Measurements from ENCODE around the gene TSPAN18. TPM values are rescaled to one million over a fixed set of nuclear protein-coding genes. Genes with fewer than 3 reads are reported as not detected.

Gene TSPAN18
- total RNA-seq, 1 experiment from 2014 or later: 21.3 TPM

DNA sequence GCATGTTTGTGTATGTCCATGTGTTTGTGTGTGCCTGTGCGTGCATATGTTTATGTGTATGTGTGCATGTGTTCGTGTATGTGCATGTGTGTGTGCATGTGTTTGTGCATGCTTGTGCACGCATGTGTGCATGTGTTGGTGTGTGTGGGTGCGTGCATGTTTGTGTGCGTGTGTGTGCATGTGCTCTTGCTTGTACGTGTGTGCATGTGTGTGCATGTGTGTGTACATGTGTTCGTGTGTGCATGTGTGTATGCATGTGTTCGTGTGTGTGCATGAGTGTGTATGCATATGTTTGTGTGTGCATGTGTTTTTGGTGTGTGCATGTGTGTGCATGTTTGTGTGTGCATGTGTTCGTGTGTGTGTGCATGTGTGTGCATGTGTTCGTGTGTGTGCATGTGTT, 63.4 kb downstream of the TSPAN18 start:
- DNase-seq (ENCODE audit: low read depth, low spot score) (no peak), ATAC-seq (no peak)
- Histone ChIP-seq H3K4me1 (ENCODE audit: control insufficient read depth, insufficient read depth, low read length) (no peaks in the 10 kb centered on the region; the same call in 1 of the 2 replicates), H3K36me3 (ENCODE audit: control insufficient read depth, insufficient read depth, low read length) (no peaks in the 10 kb centered on the region), H3K27me3 (ENCODE audit: control insufficient read depth, insufficient read depth, low read length) (no peaks in the 10 kb centered on the region), H3K27ac (ENCODE audit: low read length) (no peak overlapping the region), H3K4me3 (ENCODE audit: low read depth in 2 of 2, low read length in 2 of 2) (no peak overlapping the region), H3K9me3 (ENCODE audit: control insufficient read depth, insufficient read depth, low read depth, low read length) (no peaks in the 10 kb centered on the region)
- TF ChIP-seq, protein P1, sequence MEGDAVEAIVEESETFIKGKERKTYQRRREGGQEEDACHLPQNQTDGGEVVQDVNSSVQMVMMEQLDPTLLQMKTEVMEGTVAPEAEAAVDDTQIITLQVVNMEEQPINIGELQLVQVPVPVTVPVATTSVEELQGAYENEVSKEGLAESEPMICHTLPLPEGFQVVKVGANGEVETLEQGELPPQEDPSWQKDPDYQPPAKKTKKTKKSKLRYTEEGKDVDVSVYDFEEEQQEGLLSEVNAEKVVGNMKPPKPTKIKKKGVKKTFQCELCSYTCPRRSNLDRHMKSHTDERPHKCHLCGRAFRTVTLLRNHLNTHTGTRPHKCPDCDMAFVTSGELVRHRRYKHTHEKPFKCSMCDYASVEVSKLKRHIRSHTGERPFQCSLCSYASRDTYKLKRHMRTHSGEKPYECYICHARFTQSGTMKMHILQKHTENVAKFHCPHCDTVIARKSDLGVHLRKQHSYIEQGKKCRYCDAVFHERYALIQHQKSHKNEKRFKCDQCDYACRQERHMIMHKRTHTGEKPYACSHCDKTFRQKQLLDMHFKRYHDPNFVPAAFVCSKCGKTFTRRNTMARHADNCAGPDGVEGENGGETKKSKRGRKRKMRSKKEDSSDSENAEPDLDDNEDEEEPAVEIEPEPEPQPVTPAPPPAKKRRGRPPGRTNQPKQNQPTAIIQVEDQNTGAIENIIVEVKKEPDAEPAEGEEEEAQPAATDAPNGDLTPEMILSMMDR (IDR thresholded peaks at IDR 0.05): no peak
- TF ChIP-seq SIN3A (IDR thresholded peaks at IDR 0.05; ENCODE audit: borderline replicate concordance, insufficient read depth, low read depth, low read length) (no peak), TCF7L2 (IDR thresholded peaks at IDR 0.05; ENCODE audit: low read depth, low read length) (no peak), POLR2AphosphoS5 (IDR thresholded peaks at IDR 0.05; ENCODE audit: low read depth, low read length) (no peak)
- TF ChIP-seq, protein P2, sequence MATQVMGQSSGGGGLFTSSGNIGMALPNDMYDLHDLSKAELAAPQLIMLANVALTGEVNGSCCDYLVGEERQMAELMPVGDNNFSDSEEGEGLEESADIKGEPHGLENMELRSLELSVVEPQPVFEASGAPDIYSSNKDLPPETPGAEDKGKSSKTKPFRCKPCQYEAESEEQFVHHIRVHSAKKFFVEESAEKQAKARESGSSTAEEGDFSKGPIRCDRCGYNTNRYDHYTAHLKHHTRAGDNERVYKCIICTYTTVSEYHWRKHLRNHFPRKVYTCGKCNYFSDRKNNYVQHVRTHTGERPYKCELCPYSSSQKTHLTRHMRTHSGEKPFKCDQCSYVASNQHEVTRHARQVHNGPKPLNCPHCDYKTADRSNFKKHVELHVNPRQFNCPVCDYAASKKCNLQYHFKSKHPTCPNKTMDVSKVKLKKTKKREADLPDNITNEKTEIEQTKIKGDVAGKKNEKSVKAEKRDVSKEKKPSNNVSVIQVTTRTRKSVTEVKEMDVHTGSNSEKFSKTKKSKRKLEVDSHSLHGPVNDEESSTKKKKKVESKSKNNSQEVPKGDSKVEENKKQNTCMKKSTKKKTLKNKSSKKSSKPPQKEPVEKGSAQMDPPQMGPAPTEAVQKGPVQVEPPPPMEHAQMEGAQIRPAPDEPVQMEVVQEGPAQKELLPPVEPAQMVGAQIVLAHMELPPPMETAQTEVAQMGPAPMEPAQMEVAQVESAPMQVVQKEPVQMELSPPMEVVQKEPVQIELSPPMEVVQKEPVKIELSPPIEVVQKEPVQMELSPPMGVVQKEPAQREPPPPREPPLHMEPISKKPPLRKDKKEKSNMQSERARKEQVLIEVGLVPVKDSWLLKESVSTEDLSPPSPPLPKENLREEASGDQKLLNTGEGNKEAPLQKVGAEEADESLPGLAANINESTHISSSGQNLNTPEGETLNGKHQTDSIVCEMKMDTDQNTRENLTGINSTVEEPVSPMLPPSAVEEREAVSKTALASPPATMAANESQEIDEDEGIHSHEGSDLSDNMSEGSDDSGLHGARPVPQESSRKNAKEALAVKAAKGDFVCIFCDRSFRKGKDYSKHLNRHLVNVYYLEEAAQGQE (IDR thresholded peaks at IDR 0.05; ENCODE audit: insufficient read depth in 1 of 2, low read depth in 2 of 2, low read length in 1 of 2): no peak
- BruUV-seq (replicated peaks): no TSS peak
- intact Hi-C loops (cut with micrococcal nuclease; ENCODE audit: unreplicated experiment): no loop called here
- in situ Hi-C loops (cut with HindIII; ENCODE audit: low pct_unique_long_range_greater_than_20kb, low sequenced_read_pairs): no loop called here
- ChIA-PET POLR2A (no interaction called here), CTCF (no interaction called here)

DNA sequence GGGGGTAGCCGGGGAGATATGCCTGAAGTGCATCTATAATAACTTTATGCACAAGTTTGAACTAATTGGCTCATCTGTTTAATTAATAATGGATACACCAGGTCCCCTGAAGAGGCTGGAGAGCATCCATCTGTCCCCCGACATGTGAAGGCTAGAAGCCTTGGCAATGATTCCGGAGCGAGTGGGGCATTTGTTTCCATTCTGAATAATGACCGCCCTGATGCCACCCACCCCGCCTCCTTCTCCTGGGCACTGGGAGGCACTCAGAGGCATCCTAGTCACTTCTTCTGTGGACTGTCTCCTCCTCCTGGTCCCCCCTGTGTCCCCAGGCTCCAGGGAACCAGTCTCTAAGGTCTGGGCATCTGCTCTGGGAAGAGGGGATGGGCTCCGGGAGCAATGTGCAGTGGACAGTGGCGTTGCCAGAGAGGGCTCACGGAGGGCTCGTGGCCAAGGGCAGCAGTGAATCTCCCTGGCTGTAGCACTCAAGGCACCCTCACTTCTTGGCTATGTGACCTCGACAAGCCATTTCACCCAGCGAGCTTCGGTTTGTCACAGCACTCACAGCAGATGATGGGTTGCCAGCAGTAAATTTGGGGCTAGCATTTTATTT, 64.7 kb downstream of the TSPAN18 start:
- Histone ChIP-seq H3K9me3 (ENCODE audit: control insufficient read depth, insufficient read depth, low read depth, low read length) (no peaks in the 10 kb centered on the region), H3K27ac (ENCODE audit: low read length) (no peak overlapping the region), H3K27me3 (ENCODE audit: control insufficient read depth, insufficient read depth, low read length) (no peaks in the 10 kb centered on the region), H3K4me3 (ENCODE audit: low read depth in 2 of 2, low read length in 2 of 2) (no peak overlapping the region), H3K36me3 (ENCODE audit: control insufficient read depth, insufficient read depth, low read length) (no peaks in the 10 kb centered on the region), H3K4me1 (ENCODE audit: control insufficient read depth, insufficient read depth, low read length) (no peaks in the 10 kb centered on the region)
- no TSS peak for BruUV-seq (replicated peaks)
- in situ Hi-C loops (cut with HindIII; ENCODE audit: low pct_unique_long_range_greater_than_20kb, low sequenced_read_pairs) (no loop called here), intact Hi-C loops (cut with micrococcal nuclease; ENCODE audit: unreplicated experiment) (no loop called here)
- no peak for TF ChIP-seq POLR2AphosphoS5 (IDR thresholded peaks at IDR 0.05; ENCODE audit: low read depth, low read length)
- no peak for TF ChIP-seq TCF7L2 (IDR thresholded peaks at IDR 0.05; ENCODE audit: low read depth, low read length)
- TF ChIP-seq, protein P1 (IDR thresholded peaks at IDR 0.05): no peak
- TF ChIP-seq SIN3A (IDR thresholded peaks at IDR 0.05; ENCODE audit: borderline replicate concordance, insufficient read depth, low read depth, low read length): no peak
- TF ChIP-seq, protein P2 (IDR thresholded peaks at IDR 0.05; ENCODE audit: insufficient read depth in 1 of 2, low read depth in 2 of 2, low read length in 1 of 2): no peak
- DNase-seq (ENCODE audit: low read depth, low spot score) (no peak), ATAC-seq (no peak)
- ChIA-PET POLR2A (no interaction called here), CTCF (interaction anchor here (0.5 kb wide), 1 partner anchor 16 kb away, joined by 3 read pairs; no protein-coding TSS in a partner anchor)

Data from Panc1 (cell line).